Activated CD8-positive, alpha-beta T cell treated with anti-CD3 and anti-CD28 coated beads for 36 hours (primary cell): ENCODE measurements around the gene PAX8. TPM values are rescaled to one million over a fixed set of nuclear protein-coding genes. Genes with fewer than 3 reads are reported as not detected.

ENCODE experiments used
- ATAC-seq: fragments of 200-7000 bp; cut with Tn5 transposase; one replicate; pipeline ENCODE4 v1.10.0; 2021; ENCODE audit warnings: mild to moderate bottlenecking, moderate library complexity
- CTCF ChIA-PET: fragments of 350-600 bp; sonication (Branson Sonifier 250); formaldehyde crosslinking; loops from one replicate; lab custom pipeline; 2021; ENCODE audit warnings: antibody characterized with exemption; lab: Charles Lee
- POLR2A ChIA-PET: fragments of 350-600 bp; sonication (Branson Sonifier 250); formaldehyde crosslinking; loops from one replicate; lab custom pipeline; 2021; ENCODE audit warnings: antibody characterized with exemption; lab: Charles Lee
- DNase-seq: peaks from one replicate; pipeline ENCODE4 v3.0.0-alpha.2; 2020
- H3K27ac Mint-ChIP-seq: one replicate; pipeline ENCODE4 v1.8.0; 2021; ENCODE audit warnings: mild to moderate bottlenecking, mixed read lengths
- H3K27me3 Mint-ChIP-seq: one replicate; pipeline ENCODE4 v1.8.0; 2021; ENCODE audit warnings: mixed read lengths
- H3K36me3 Mint-ChIP-seq: one replicate; pipeline ENCODE4 v1.8.0; 2021; ENCODE audit warnings: low read depth, mixed read lengths
- H3K4me1 Mint-ChIP-seq: one replicate; pipeline ENCODE4 v1.8.0; 2021; ENCODE audit warnings: low read depth, mixed read lengths
- H3K4me3 Mint-ChIP-seq: one replicate; pipeline ENCODE4 v1.8.0; 2021; ENCODE audit warnings: mild to moderate bottlenecking, moderate library complexity, mixed read lengths
- H3K9me3 Mint-ChIP-seq: one replicate; pipeline ENCODE4 v1.8.0; 2021; ENCODE audit warnings: mixed read lengths
- intact Hi-C: fragments of 100-400 bp; cut with micrococcal nuclease; formaldehyde crosslinking; loops from one replicate; pipeline ENCODE4 v1.10.0; 2022
- total RNA-seq, 2 experiments: library from RNA; stranded (reverse); gene quantifications; one replicate each; pipeline ENCODE4 v1.2.3, GENCODE V29; 2021
- TF ChIP-seq, protein P1 (sequence below): fragments of 200-600 bp; IDR thresholded peaks from one replicate; pipeline ENCODE4 v1.8.0; 2022; ENCODE audit warnings: antibody characterized with exemption, mild to moderate bottlenecking

Gene PAX8
- total RNA-seq, 2 experiments from 2014 or later, result 0.43 to 0.63 TPM

GRCh38 chr2:113245276-113245711, 33.4 kb downstream of the PAX8 start:
- H3K27me3 Mint-ChIP-seq, result no peaks in the 10 kb centered on the region
- ChIA-PET CTCF (interaction anchor here (1.0 to 8.4 kb wide), 6 partner anchors 11 to 146 kb away, joined by 3 to 62 read pairs (median 5); no protein-coding TSS in a partner anchor), POLR2A (no interaction called here)
- no peak overlapping the region for H3K4me3 Mint-ChIP-seq
- ATAC-seq, result no peak
- TF ChIP-seq, protein P1, sequence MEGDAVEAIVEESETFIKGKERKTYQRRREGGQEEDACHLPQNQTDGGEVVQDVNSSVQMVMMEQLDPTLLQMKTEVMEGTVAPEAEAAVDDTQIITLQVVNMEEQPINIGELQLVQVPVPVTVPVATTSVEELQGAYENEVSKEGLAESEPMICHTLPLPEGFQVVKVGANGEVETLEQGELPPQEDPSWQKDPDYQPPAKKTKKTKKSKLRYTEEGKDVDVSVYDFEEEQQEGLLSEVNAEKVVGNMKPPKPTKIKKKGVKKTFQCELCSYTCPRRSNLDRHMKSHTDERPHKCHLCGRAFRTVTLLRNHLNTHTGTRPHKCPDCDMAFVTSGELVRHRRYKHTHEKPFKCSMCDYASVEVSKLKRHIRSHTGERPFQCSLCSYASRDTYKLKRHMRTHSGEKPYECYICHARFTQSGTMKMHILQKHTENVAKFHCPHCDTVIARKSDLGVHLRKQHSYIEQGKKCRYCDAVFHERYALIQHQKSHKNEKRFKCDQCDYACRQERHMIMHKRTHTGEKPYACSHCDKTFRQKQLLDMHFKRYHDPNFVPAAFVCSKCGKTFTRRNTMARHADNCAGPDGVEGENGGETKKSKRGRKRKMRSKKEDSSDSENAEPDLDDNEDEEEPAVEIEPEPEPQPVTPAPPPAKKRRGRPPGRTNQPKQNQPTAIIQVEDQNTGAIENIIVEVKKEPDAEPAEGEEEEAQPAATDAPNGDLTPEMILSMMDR, result no peak
- no peaks in the 10 kb centered on the region for H3K9me3 Mint-ChIP-seq
- no peak for DNase-seq
- intact Hi-C loops, result no loop called here
- peaks cover 19% of the 10 kb centered on the region for H3K4me1 Mint-ChIP-seq
- H3K27ac Mint-ChIP-seq, result no peak overlapping the region
- H3K36me3 Mint-ChIP-seq, result no peaks in the 10 kb centered on the region

DNA sequence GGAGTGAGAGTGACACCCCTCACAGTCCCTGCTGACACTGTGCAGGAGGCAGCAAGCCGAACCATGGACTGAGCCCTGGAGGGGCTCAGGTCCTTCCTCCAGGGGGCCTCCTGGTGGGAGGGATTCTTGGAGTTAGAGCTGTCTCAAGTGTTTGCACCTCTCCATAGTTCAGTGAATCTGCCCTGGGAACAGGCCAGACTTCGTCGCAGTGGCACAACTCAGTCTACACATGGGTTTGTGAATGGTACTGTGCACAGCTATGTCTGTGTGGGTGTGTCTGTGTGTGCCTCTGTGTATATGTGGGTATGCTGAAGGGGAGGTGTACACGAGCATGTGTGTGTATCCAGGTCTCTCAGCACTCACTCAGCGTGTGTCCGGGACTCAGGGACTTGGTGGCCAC, 36.4 kb downstream of the PAX8 start:
- Mint-ChIP-seq H3K4me1 (peaks cover 16% of the 10 kb centered on the region), H3K9me3 (no peaks in the 10 kb centered on the region), H3K27me3 (no peaks in the 10 kb centered on the region), H3K27ac (no peak overlapping the region), H3K36me3 (no peaks in the 10 kb centered on the region), H3K4me3 (no peak overlapping the region)
- TF ChIP-seq, protein P1, result no peak
- intact Hi-C loops, result no loop called here
- DNase-seq (no peak), ATAC-seq (no peak)
- ChIA-PET POLR2A (no interaction called here), CTCF (interaction anchor here (1.2 kb wide), 1 partner anchor 55 kb away, joined by 3 read pairs; no protein-coding TSS in a partner anchor)

DNA sequence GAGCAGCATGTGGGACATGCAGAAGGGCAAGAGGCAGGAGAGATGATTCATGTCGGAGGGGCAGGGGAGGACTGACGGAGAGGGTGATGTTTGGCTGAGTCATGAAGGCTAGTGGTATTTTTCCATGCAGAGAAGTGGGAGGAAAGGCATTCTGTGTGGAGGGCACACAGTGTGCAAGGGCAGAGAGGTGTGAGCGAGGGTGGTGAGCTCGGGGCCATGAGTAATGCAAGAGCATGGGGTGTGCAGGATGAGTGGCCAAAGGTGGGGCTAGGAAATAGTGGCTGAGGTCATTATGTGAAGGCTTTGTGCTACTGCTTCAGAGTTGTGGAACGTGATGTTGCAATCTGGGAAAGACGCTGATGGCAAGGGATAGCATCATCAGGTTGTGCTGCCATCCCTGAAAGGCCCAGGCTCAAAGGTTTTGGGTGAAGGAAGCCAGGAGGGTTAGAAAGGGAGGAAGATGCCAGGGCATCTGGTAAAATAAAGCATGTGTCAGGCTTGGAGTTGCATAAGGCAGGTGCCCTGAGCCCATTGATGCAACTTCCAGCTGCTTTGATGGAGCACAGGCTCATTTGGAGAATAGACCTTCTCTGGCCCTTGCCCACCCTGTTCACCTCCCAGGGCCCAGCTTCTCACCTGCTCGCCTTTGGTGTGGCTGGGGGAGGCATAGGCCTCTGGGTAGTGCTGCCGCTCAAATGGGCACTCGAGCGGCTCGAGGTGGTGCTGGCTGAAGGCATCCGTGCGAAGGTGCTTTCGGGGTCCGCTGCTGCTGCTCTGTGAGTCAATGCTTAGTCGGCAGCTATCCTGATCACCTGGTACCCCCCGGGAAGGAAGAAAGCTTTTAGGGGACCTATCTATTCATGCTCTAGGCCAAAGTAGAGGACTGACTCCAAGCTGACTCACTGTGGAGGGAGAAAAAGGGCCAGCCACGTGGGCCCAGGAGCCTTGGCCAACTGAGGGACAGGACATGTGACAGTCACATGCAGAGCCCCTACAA, 37.5 kb downstream of the PAX8 start:
- H3K9me3 Mint-ChIP-seq, result no peaks in the 10 kb centered on the region
- ATAC-seq (peak; percentile 95), DNase-seq (peak; percentile 80)
- ChIA-PET POLR2A (interaction anchor here (1.4 kb wide), 1 partner anchor 11 kb away, joined by 3 read pairs; no protein-coding TSS in a partner anchor), CTCF (interaction anchor here (0.6 to 4.9 kb wide), 7 partner anchors 8 to 103 kb away, joined by 3 to 32 read pairs (median 4); no protein-coding TSS in a partner anchor)
- TF ChIP-seq, protein P1, result no peak
- intact Hi-C loops, result no loop called here
- H3K27ac Mint-ChIP-seq, result peak overlapping the region; percentile 81
- peaks cover 16% of the 10 kb centered on the region for H3K4me1 Mint-ChIP-seq
- H3K36me3 Mint-ChIP-seq, result no peaks in the 10 kb centered on the region
- peak overlapping the region; percentile 14 for H3K4me3 Mint-ChIP-seq
- H3K27me3 Mint-ChIP-seq, result no peaks in the 10 kb centered on the region

DNA sequence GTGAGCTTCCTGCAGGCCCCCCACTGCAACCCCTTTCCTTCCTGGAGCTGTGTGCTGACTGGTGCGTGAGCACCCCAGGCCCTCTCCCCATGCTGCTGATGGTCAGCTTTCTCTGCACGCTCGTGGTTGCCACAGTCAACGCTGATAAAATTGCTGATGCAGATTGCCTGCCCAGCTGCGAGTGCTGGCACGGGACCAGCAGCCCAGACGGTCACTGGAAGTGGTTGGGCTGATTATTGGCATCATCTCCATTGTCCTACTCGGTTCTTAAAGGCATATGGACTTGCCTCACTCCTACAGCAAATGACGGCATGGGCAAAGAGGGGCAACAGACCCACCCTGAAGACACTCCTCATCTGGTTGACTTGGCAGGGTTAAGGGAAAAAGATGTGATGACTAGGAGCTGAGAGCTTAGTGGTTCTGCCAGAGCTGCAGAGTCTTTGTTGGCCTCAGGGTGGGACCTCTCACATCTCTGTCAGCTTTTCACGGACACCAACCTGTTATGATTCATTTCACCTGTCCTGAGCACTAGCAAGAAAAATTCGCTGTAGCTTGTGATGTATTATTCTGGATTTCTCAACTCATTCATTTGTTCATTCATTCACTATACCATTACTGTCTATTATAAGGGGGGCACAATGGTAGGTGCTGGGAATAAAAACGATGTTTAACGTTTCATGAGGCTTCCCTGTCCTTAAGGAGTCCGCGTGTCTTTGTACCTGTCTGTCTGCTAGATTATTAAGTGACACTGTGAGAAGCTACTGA, 38.4 kb downstream of the PAX8 start:
- ChIA-PET POLR2A (interaction anchor here (1.4 kb wide), 1 partner anchor 10 kb away, joined by 3 read pairs; no protein-coding TSS in a partner anchor), CTCF (interaction anchor here (0.7 to 4.9 kb wide), 6 partner anchors 8 to 102 kb away, joined by 3 to 32 read pairs (median 6); no protein-coding TSS in a partner anchor)

More for the DNA sequence above, 38.4 kb downstream of the PAX8 start:
- H3K27ac Mint-ChIP-seq, result peak overlapping the region; percentile 81
- TF ChIP-seq, protein P1, result no peak
- DNase-seq, result no peak
- intact Hi-C loops, result no loop called here
- H3K4me1 Mint-ChIP-seq, result peaks cover 16% of the 10 kb centered on the region
- H3K27me3 Mint-ChIP-seq, result no peaks in the 10 kb centered on the region
- peak; percentile 57 for ATAC-seq
- H3K9me3 Mint-ChIP-seq, result no peaks in the 10 kb centered on the region
- peak overlapping the region; percentile 14 for H3K4me3 Mint-ChIP-seq
- no peaks in the 10 kb centered on the region for H3K36me3 Mint-ChIP-seq
